ENCODE results near the gene RCAN1. TPM values are rescaled to one million over a fixed set of nuclear protein-coding genes. Genes with fewer than 3 reads are reported as not detected.

The RCAN1 gene
- total RNA-seq (2014; rRNA removed; shearing (Covaris generic)) = 23.6 and 28.3 TPM in 2 replicates

DNA sequence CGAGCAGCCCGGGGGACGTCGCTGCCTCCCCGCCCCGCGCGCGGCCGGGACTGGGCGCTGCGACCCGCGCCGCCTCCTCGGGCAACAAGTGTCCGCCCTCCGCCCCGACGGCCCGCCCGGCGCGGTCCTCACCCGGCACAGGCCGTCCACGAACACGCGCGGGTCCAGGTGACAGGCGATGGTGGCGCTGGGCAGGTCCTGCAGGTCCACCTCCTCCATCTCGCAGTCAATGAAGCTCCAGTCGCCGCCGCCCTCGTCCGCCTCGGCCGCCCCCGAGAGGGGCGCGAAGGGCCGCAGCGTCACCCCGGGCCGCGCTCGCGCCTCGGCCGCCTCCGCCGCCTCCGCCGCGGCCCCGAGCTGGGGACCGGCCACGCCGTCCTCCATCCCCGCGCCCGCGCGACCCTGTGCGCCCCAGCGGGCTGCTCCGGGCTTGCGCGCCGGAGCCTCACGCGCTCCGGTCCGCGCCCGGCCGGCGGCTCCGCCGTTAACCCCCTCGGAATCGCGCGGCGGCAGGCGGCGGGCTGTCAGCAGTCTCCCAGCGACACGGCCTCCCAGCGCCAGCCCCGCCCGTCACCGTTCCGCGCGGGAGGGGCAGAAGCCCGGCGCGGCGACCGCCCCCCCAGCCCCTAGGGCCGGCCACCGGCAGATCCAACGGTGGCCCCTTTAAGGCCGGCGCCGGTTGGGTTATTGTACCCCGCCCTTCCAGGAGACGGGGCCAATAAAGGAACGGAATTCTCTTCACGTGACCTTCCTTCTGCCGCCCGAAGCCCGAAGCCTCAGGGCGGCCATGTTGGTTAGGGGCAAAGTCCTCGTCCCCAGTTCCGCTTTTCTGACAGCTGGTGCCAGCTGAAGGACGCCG is at the start of gene RCAN1:
TSS of gene RCAN1 (minus strand) at position 486 of the 859 bp plus-strand sequence. CDS start at position 384, 102 bp downstream.
- Histone ChIP-seq H3K27me3 (no peaks in the 10 kb centered on the region), H3K27ac (no peak within 1 kb of the TSS; the same call in 1 of the 2 replicates), H3K4me1 (0 out of 2 replicates have a peak, but pooled peaks cover 3% of the 10 kb centered on the region), H3K36me3 (no peaks in the 10 kb centered on the region), H3K4me3 (peak within 1 kb of the TSS; percentile 92), H3K9me3 (replicated peaks) (no peaks in the 10 kb centered on the region)
- DNase-seq = peak; percentile 90 to 97

DNA sequence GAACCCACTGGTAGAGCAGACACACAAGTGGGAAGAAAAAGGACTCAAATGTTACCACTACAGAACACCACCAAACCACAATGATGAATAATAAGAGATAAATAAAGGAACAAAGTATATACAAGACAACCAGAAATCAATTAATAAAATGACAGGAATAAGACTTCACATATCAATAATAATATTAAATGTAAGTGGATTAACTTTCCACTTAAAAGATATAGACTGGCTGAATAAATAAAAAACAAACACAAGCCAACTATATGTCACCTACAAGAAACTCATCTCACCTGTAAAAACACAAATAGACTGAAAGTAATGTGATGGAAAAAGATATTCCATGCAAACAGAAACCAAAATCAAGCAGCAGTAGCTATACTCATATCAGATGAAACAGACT is 46.9 kb upstream of the RCAN1 start:
- no peaks in the 10 kb centered on the region for H3K4me1 ChIP-seq
- no peaks in the 10 kb centered on the region; the same call in 1 of the 2 replicates for H3K9me3 ChIP-seq (replicated peaks)
- H3K27ac ChIP-seq = no peak overlapping the region
- no peaks in the 10 kb centered on the region; the same call in 1 of the 2 replicates for H3K27me3 ChIP-seq
- H3K4me3 ChIP-seq = no peak overlapping the region
- DNase-seq = no peak
- no peaks in the 10 kb centered on the region for H3K36me3 ChIP-seq

DNA sequence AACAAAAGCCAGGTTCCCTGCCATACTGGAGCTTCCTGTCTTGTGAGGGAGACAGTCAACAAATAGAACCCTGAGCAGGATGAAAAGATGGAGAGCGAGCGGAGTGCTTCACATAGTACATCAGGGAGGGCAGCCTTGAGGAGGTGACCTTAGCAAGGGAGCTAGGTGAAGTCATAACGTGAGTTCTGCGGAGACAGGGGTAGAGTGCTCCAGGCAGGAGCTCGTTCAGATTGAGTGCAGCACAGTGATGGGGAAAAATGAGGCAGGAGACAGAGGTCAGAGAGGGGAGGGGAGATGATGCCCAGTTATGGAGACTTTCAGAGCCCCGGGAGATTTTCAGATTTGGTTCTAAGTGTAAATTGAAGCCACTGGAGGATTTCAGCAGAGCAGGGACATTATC is 38.6 kb upstream of the RCAN1 start:
- no peak for DNase-seq
- Histone ChIP-seq H3K27me3 (no peaks in the 10 kb centered on the region), H3K4me1 (no peaks in the 10 kb centered on the region), H3K36me3 (no peaks in the 10 kb centered on the region), H3K9me3 (replicated peaks) (no peaks in the 10 kb centered on the region), H3K4me3 (no peak overlapping the region), H3K27ac (no peak overlapping the region)

DNA sequence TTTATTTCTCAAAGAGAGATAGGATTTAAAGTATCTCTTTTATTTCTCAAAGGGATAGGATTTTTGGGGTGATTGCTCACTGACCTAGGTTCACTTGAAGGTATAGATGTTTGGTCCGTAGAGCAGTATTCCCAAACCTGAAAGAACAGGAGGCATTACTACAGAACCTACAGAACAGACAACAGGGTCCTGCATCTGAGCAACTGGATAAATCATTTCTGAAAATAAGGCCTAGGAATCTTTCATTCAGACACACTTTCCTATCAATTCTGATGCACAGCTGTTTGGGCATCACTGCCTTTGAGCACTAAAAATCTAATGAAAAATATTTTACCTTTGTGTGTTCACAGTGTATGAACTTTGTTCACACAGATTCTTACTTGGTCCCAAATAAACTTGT is 36.7 kb upstream of the RCAN1 start:
- no peak overlapping the region for H3K4me3 ChIP-seq
- H3K27me3 ChIP-seq = no peaks in the 10 kb centered on the region
- DNase-seq = no peak
- H3K27ac ChIP-seq = no peak overlapping the region
- no peaks in the 10 kb centered on the region for H3K4me1 ChIP-seq
- no peaks in the 10 kb centered on the region for H3K36me3 ChIP-seq
- no peaks in the 10 kb centered on the region for H3K9me3 ChIP-seq (replicated peaks)

DNA sequence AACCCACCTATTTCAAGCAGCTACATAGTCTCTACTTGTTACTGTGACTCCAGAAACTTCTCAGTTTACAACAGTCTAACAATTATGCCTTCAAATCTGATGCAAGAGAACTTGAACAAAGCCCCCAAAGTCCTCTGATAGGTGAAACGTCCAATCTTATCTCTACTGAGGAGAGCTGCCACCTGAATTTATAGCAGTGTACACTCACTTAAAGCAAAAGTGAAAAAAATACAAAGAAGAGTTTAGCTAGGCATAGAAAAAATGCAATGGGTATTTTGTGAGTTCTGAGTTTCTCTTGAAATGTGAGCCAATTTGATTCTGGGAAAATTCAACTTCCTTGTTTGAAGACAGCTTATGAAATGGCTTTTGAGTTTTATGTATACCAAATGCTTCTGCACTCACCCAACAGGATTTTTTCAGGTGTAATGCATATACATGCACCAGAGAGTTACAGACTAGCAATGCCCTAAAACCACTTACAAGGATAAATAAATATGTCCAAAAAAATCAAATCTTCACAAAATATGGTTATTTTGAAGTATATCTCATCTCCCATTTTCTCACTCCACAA is 36.0 kb upstream of the RCAN1 start:
- DNase-seq = no peak
- Histone ChIP-seq H3K36me3 (no peaks in the 10 kb centered on the region), H3K4me3 (no peak overlapping the region), H3K27ac (no peak overlapping the region), H3K4me1 (no peaks in the 10 kb centered on the region), H3K27me3 (no peaks in the 10 kb centered on the region), H3K9me3 (replicated peaks) (no peaks in the 10 kb centered on the region)

DNA sequence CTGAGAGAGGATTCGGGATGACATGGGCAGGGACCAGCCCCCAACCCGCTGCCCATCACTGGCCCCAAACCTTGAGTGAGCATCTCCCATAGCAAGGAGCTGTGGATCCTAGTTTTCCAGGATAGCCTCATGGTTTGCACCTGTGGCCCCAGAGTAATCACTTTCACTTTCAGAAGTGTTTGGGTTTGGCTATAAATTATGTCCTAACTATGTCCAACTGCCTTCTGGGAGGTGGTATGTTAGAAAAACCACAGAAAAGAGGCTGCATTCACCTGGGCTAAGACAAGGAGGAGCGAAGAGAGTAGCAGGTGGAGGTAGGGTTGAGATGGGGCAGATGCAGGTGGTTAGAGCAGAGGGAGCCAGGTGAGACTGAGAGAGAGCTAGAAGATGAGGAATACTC is 34.5 kb upstream of the RCAN1 start:
- no peak overlapping the region for H3K4me3 ChIP-seq
- DNase-seq = no peak
- H3K9me3 ChIP-seq (replicated peaks) = no peaks in the 10 kb centered on the region
- H3K27me3 ChIP-seq = no peaks in the 10 kb centered on the region
- no peak overlapping the region for H3K27ac ChIP-seq
- no peaks in the 10 kb centered on the region for H3K4me1 ChIP-seq
- H3K36me3 ChIP-seq = no peaks in the 10 kb centered on the region

DNA sequence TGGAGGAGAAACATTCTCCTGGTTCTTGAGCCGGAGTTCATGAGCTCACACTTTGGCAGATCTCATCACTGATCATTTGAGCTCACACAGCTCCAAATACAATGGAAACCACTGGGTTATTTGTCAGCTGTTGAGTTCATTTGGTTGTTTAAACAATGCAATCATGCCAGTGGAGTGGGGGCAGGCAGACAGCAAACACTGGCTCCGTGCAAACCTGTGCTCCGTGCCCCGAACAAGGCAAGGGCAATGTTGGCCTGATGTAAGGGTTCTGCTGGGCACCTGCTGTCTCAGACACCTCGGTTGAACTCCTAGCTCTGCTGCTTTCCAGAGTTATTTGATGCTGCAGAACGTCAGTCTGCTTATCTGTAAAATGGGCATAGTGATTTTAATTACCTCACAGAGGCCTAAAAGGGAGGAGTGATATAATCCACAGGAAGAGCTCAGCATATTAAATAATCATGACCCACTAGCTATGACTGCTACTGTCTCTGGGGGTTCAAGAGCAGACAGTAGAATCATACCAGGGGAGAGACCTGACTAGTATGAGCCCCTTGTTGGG is 33.9 kb upstream of the RCAN1 start:
- H3K4me1 ChIP-seq = no peaks in the 10 kb centered on the region
- H3K36me3 ChIP-seq = no peaks in the 10 kb centered on the region
- no peaks in the 10 kb centered on the region for H3K27me3 ChIP-seq
- no peaks in the 10 kb centered on the region for H3K9me3 ChIP-seq (replicated peaks)
- no peak overlapping the region for H3K27ac ChIP-seq
- no peak overlapping the region for H3K4me3 ChIP-seq
- no peak for DNase-seq

DNA sequence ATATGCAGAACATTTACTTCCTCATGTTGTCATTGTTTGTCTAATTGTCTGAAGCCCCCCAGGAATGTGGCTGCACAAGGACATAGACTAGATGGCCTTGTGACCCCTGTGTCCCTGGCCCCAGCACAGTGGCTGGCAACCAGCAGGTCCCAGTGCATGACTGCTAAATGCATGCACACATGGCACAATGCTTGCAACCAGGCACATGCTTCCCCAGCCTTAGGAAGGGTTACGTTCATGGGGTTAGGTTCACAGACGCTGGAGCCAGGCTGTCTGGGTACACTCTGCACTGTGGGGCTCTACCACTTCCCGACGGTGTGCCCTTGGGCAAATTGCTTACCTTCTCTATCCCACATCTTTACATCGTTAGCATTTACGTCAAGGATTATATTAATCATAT is 32.6 kb upstream of the RCAN1 start:
- Histone ChIP-seq H3K4me3 (no peak overlapping the region), H3K27ac (no peak overlapping the region), H3K4me1 (no peaks in the 10 kb centered on the region), H3K9me3 (replicated peaks) (no peaks in the 10 kb centered on the region), H3K36me3 (no peaks in the 10 kb centered on the region), H3K27me3 (no peaks in the 10 kb centered on the region)
- no peak for DNase-seq

DNA sequence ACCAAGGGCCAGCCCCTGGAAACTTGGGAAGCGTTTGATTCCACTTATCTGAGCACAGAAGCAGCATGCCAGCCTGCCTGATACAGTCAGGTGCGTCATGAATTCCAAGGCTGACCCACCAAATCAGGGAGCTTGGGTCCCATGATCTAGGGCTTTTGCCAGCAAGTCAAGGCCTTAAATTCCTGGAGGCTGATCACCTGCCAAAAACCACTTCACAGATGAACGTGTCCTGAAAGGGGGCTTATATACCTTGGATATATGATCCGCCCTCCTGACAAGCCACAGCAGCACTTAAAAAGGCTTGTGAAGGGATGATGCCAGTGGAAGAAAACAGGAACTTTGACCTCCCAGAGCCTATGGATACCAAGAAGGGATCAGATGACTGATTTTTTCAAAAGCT is 29.9 kb upstream of the RCAN1 start:
- Histone ChIP-seq H3K27me3 (no peaks in the 10 kb centered on the region), H3K36me3 (no peaks in the 10 kb centered on the region), H3K4me3 (no peak overlapping the region), H3K4me1 (no peaks in the 10 kb centered on the region), H3K27ac (no peak overlapping the region), H3K9me3 (replicated peaks) (no peaks in the 10 kb centered on the region)
- no peak for DNase-seq

DNA sequence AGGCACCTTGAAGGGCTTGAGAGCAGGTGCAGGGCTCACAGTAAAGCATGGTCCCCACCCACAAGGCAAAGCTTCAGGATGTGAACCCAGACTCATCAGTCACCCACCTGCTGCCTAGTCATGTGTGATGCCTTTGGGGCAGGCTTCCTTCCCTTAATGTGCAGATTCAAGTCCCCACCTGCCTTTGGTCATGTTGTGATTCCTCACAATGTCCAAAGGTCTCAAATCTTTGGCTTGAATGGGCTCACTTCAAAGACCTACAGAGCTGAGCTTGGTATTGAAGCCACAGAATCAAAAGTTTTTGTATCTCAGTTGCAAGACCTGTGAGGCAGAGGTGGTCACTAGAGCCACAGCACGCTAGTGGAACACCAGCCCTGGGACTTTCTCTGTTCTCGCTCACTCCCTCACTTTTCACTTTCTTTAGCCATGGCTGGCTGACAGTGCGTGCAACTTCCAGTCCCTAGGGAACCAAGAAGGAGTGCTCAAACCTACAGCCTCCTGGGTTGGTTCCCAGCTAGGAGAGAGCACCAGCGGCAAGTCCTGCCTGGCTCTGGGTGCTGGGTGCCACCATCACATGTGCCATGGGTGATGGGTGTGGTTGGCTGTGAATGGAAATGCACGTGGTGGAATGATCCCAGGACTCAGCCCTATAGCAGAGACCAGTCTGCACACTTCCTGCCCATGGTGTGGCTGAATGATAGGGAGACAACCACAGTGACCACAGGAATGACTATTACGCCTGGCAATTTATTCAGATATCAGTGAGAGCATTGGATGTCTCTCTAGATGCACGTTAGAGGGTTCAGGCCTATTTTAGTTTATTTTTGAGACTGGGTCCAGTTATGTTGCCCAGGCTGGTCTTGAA is 27.5 kb upstream of the RCAN1 start:
- peak in 1 of 2 experiments; percentile 13 for DNase-seq
- Histone ChIP-seq H3K36me3 (no peaks in the 10 kb centered on the region), H3K27ac (no peak overlapping the region), H3K27me3 (no peaks in the 10 kb centered on the region), H3K9me3 (replicated peaks) (no peaks in the 10 kb centered on the region), H3K4me1 (no peaks in the 10 kb centered on the region), H3K4me3 (no peak overlapping the region)

DNA sequence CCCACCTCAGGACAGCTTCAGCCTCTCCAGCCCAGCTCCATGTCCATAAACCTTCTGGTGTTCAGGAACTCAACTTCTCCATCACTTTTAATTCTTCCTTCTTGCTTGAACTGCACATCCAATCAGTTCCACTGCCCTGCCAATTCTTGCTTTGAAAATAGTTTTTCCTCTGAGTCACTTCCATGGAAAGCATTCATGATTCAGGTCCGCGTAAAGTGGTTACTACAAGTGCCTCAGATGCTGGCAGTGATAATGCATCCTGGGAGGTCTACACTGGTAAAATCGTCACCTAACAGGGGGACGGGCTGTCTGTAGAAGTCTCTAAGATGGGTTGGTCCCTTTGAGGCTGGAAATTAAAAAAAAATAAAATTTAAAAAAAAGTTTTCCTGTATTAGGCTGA is 25.9 kb upstream of the RCAN1 start:
- no peaks in the 10 kb centered on the region for H3K27me3 ChIP-seq
- peak in 1 of 2 experiments; percentile 17 for DNase-seq
- no peak overlapping the region for H3K4me3 ChIP-seq
- H3K4me1 ChIP-seq = no peaks in the 10 kb centered on the region
- H3K36me3 ChIP-seq = no peaks in the 10 kb centered on the region
- H3K9me3 ChIP-seq (replicated peaks) = no peaks in the 10 kb centered on the region
- no peak overlapping the region for H3K27ac ChIP-seq

DNA sequence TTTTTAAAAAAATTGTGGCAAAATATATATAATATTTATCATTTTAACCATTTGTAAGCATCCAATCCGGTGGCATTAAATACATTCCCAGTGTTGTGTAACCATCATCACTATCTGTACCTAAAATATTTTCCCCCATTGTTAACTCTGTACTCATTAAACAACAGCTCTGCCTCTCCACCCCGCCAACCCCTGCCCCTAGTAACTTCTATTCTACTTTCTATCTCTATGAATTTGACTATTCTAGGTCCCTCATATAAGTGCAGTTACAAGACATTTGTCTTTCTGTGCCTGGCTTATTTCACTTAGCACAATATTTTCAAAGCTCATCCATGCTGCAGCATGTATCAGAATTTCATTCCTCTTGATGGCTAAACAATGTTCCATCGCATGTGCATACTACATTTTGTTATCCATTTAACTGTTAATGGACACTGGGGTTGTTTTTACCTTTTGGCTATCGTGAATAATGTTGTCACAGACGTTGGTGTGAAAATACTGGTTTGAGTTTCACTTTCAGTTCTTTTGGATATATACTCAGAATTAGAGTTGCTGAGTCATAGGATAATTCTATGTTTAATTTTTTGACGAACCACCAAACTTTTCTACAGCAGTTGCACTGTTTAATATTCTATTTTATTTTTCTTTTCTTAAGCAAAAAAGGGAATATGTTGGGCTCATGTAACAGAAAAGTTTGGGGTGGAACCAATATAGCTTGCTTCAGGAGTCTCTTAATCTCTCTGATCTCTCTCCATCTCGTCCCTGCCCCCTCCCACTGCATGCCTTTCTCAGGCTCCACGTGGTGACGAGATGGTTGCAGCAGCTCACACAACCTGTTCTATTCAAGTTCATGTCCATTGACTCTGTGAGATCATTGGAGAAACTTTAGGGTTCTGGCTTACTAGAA is 25.2 kb upstream of the RCAN1 start:
- Histone ChIP-seq H3K27ac (no peak overlapping the region), H3K9me3 (replicated peaks) (no peaks in the 10 kb centered on the region), H3K36me3 (no peaks in the 10 kb centered on the region), H3K27me3 (no peaks in the 10 kb centered on the region), H3K4me3 (peak overlapping the region; percentile 25), H3K4me1 (no peaks in the 10 kb centered on the region)
- no peak for DNase-seq

DNA sequence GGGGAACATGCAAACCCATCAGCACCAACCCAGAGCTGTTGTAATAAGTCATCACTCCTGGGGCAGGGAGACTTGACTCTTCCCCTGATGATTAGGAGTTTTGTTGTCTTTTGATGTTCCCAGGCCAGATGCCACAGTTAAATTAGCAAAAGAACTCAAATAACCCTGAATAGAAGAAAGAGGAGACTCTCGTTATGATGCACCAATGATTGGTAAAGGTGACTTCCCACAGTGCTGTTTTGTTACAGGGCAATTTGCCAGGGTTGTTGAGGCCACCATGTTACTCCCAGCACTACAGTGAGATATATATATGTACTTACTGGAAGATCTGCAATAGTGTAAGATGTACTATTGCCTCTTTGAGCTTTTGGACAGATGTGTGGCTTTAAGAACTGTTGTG is 24.3 kb upstream of the RCAN1 start:
- no peak overlapping the region for H3K4me3 ChIP-seq
- DNase-seq = no peak
- H3K36me3 ChIP-seq = no peaks in the 10 kb centered on the region
- no peaks in the 10 kb centered on the region for H3K9me3 ChIP-seq (replicated peaks)
- H3K4me1 ChIP-seq = no peaks in the 10 kb centered on the region
- no peak overlapping the region for H3K27ac ChIP-seq
- no peaks in the 10 kb centered on the region; the same call in 1 of the 2 replicates for H3K27me3 ChIP-seq

DNA sequence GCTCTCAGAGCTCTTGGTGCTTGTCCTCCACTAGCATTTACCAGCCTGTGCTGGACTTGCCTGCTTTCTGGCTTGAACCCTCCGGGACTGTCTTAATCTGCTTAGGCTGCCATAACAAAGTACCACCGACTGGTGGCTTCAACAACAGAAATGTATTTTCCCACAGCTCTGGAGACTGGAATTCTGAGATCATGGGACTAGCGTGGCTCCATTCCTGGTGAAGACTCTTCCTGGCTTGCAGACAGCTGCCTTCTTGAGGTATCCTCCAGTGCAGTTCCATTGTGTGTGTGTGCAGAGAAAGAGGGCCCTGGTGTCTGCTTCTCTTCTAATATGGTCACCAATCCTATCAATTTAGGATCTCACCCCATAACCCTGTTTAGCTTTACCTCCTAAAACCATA is 22.0 kb upstream of the RCAN1 start:
- H3K4me1 ChIP-seq = no peaks in the 10 kb centered on the region
- no peak overlapping the region for H3K27ac ChIP-seq
- H3K9me3 ChIP-seq (replicated peaks) = no peaks in the 10 kb centered on the region
- no peak for DNase-seq
- H3K4me3 ChIP-seq = no peak overlapping the region
- H3K27me3 ChIP-seq = no peaks in the 10 kb centered on the region; the same call in none of the 2 replicates
- no peaks in the 10 kb centered on the region for H3K36me3 ChIP-seq

Measured in SJCRH30 (cell line).